PC-9 (cell line): Measurements from ENCODE around the gene TMEM167A. TPM values are rescaled to one million over a fixed set of nuclear protein-coding genes. Genes with fewer than 3 reads are reported as not detected.

ENCODE experiments used
- BruUV-seq: library from RNA; stranded (reverse); fragments of 400-500 nt; replicated peaks from 2 replicates; lab custom pipeline; 2021; lab: Mats Ljungman, UMichigan
- CTCF ChIA-PET: fragments of 300-600 bp; sonication (Branson Sonifier 250); formaldehyde crosslinking; loops from one replicate; lab custom pipeline; 2022; ENCODE audit warnings: antibody characterized with exemption; lab: Charles Lee
- POLR2A ChIA-PET: fragments of 300-600 bp; sonication (Branson Sonifier 250); formaldehyde crosslinking; loops from one replicate; lab custom pipeline; 2022; ENCODE audit warnings: antibody characterized with exemption; ENCODE audit not compliant: unreplicated experiment; lab: Charles Lee
- DNase-seq, 2 experiments: peaks; one replicate each; pipeline versions ENCODE4 v3.0.0 to v3.0.0-alpha.2; 2015 to 2022; ENCODE audit warnings: mixed read lengths in 1 of 2
- H2AFZ ChIP-seq: fragments of 200-600 bp; sonication (generic); 2 replicates; pipeline ENCODE4 v1.8.1; 2017; ENCODE audit warnings: antibody characterized with exemption
- H3F3A ChIP-seq: fragments of 200-600 bp; sonication (generic); 2 replicates; pipeline ENCODE4 v1.8.1; 2017; ENCODE audit warnings: antibody characterized with exemption, mild to moderate bottlenecking, low read depth; ENCODE audit not compliant: insufficient read depth
- H3K27ac ChIP-seq: fragments of 200-600 bp; sonication (generic); 2 replicates; pipeline ENCODE4 v1.6.1; 2016; ENCODE audit warnings: mixed run types
- H3K27me3 ChIP-seq: fragments of 200-600 bp; sonication (generic); 2 replicates; pipeline ENCODE4 v1.6.1; 2016; ENCODE audit warnings: low read depth, mixed run types; ENCODE audit not compliant: insufficient read depth
- H3K36me3 ChIP-seq: fragments of 200-600 bp; sonication (generic); 2 replicates; pipeline ENCODE4 v1.6.1; 2016; ENCODE audit warnings: low read depth, mixed run types
- H3K4me1 ChIP-seq: fragments of 200-600 bp; sonication (generic); replicated peaks from 2 replicates; pipeline ENCODE4 v1.6.1; 2016; ENCODE audit warnings: mixed run types; ENCODE audit not compliant: insufficient read depth
- H3K4me2 ChIP-seq: fragments of 200-600 bp; sonication (generic); 2 replicates; pipeline ENCODE4 v1.6.1; 2017; ENCODE audit warnings: mixed run types
- H3K4me3 ChIP-seq: fragments of 200-600 bp; sonication (generic); 2 replicates; pipeline ENCODE4 v1.6.1; 2016; ENCODE audit warnings: mixed run types
- H3K79me2 ChIP-seq: fragments of 200-600 bp; sonication (generic); 2 replicates; pipeline ENCODE4 v1.6.1; 2017; ENCODE audit warnings: low read depth, mixed run types
- H3K9me2 ChIP-seq: fragments of 200-600 bp; sonication (generic); 2 replicates; pipeline ENCODE4 v1.8.1; 2017; ENCODE audit warnings: mild to moderate bottlenecking; ENCODE audit not compliant: insufficient read depth
- H3K9me3 ChIP-seq: fragments of 200-600 bp; sonication (generic); 2 replicates; pipeline ENCODE4 v1.8.1; 2016; ENCODE audit warnings: low read depth; ENCODE audit not compliant: insufficient read depth
- H4K20me1 ChIP-seq: fragments of 200-600 bp; sonication (generic); 2 replicates; pipeline ENCODE4 v1.8.1; 2017; ENCODE audit not compliant: insufficient read depth
- CTCF ChIP-seq: fragments of 200-600 bp; sonication (generic); conservative IDR thresholded peaks from 2 replicates; pipeline ENCODE4 v1.6.1; 2017; ENCODE audit warnings: mixed run types, antibody characterized with exemption, mild to moderate bottlenecking, moderate library complexity
- EZH2 ChIP-seq: fragments of 200-600 bp; sonication (generic); IDR thresholded peaks from 2 replicates; pipeline ENCODE4 v1.8.0; 2017; ENCODE audit warnings: antibody characterized with exemption, low read depth
- intact Hi-C: fragments of 100-400 bp; cut with micrococcal nuclease; formaldehyde crosslinking; loops from one replicate; pipeline ENCODE4 v1.10.0; 2022; ENCODE audit not compliant: unreplicated experiment
- total RNA-seq: library from RNA; stranded (reverse); gene quantifications from 2 replicates; pipeline ENCODE4 v1.2.3, GENCODE V29; 2021

TMEM167A gene
- total RNA-seq, 1 experiment from 2014 or later, result 82.7 TPM

GRCh38 chr5:83031381-83031780 is 45.8 kb downstream of the TMEM167A start:
- POLR2A ChIA-PET, result no interaction called here

GRCh38 chr5:83029912-83030311 is 47.3 kb downstream of the TMEM167A start:
- Histone ChIP-seq H4K20me1 (no peaks in the 10 kb centered on the region), H3K27me3 (no peaks in the 10 kb centered on the region), H3K9me2 (no peaks in the 10 kb centered on the region; the same call in none of the 2 replicates), H3K27ac (no peak overlapping the region), H3K36me3 (no peaks in the 10 kb centered on the region), H3K9me3 (no peaks in the 10 kb centered on the region), H3K4me1 (no peaks in the 10 kb centered on the region), H3F3A (no peaks in the 10 kb centered on the region), H2AFZ (no peak overlapping the region), H3K4me3 (no peak overlapping the region), H3K4me2 (no peak overlapping the region), H3K79me2 (no peaks in the 10 kb centered on the region)
- TF ChIP-seq EZH2, result no peak
- TF ChIP-seq CTCF, result no peak
- intact Hi-C loops, result no loop called here
- BruUV-seq, result no TSS peak
- ChIA-PET CTCF (no interaction called here), POLR2A (no interaction called here)
- DNase-seq, result no peak

More at GRCh38 chr5:83031381-83031780, 45.8 kb downstream of the TMEM167A start:
- no peaks in the 10 kb centered on the region for H3K79me2 ChIP-seq
- no peak for DNase-seq
- H3K36me3 ChIP-seq, result no peaks in the 10 kb centered on the region
- H3K4me3 ChIP-seq, result no peak overlapping the region
- no peak overlapping the region for H2AFZ ChIP-seq
- no peaks in the 10 kb centered on the region for H3K9me3 ChIP-seq
- no TSS peak for BruUV-seq
- no peak overlapping the region for H3K4me2 ChIP-seq
- no peak for TF ChIP-seq EZH2
- intact Hi-C loops, result no loop called here
- no peaks in the 10 kb centered on the region for H4K20me1 ChIP-seq
- no peak overlapping the region for H3K27ac ChIP-seq
- no peaks in the 10 kb centered on the region for H3K4me1 ChIP-seq
- no peaks in the 10 kb centered on the region for H3K27me3 ChIP-seq
- CTCF ChIA-PET, result interaction anchor here (0.5 kb wide), 1 partner anchor 816 kb away, joined by 6 read pairs; no protein-coding TSS in a partner anchor
- H3F3A ChIP-seq, result no peaks in the 10 kb centered on the region
- H3K9me2 ChIP-seq, result no peaks in the 10 kb centered on the region; the same call in none of the 2 replicates

- H3K27ac ChIP-seq, result no peak overlapping the region
- POLR2A ChIA-PET, result interaction anchor here (0.8 kb wide), 1 partner anchor 121 kb away, joined by 6 read pairs; no protein-coding TSS in a partner anchor
- CTCF ChIA-PET, result no interaction called here
Measured at GRCh38 chr5:83026930-83027687, 50.1 kb downstream of the TMEM167A start.

More at GRCh38 chr5:83026930-83027687, 50.1 kb downstream of the TMEM167A start:
- Histone ChIP-seq H3K4me2 (no peak overlapping the region), H3K4me3 (no peak overlapping the region), H3K4me1 (no peaks in the 10 kb centered on the region), H3F3A (no peaks in the 10 kb centered on the region), H2AFZ (no peak overlapping the region), H3K27me3 (no peaks in the 10 kb centered on the region), H3K79me2 (no peaks in the 10 kb centered on the region), H3K36me3 (no peaks in the 10 kb centered on the region), H4K20me1 (no peaks in the 10 kb centered on the region), H3K9me2 (no peaks in the 10 kb centered on the region; the same call in 1 of the 2 replicates), H3K9me3 (no peaks in the 10 kb centered on the region)
- BruUV-seq, result no TSS peak
- no peak for DNase-seq
- intact Hi-C loops, result no loop called here
- TF ChIP-seq CTCF (no peak), EZH2 (no peak)
